Inflammatory macrophage treated with lipopolysaccharide for 4 hours (primary cell): Measurements from ENCODE around the gene ENSA.
"Not testable (repeated sequence)": the region's sequence is repeated elsewhere in the genome, so short reads cannot be mapped to it uniquely, and the experiment has no call there.

Experiments
- DNase-seq: peaks from one replicate; pipeline ENCODE4 v3.0.0-alpha.2; 2020

ENSA gene, protein sequence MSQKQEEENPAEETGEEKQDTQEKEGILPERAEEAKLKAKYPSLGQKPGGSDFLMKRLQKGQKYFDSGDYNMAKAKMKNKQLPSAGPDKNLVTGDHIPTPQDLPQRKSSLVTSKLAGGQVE

DNA sequence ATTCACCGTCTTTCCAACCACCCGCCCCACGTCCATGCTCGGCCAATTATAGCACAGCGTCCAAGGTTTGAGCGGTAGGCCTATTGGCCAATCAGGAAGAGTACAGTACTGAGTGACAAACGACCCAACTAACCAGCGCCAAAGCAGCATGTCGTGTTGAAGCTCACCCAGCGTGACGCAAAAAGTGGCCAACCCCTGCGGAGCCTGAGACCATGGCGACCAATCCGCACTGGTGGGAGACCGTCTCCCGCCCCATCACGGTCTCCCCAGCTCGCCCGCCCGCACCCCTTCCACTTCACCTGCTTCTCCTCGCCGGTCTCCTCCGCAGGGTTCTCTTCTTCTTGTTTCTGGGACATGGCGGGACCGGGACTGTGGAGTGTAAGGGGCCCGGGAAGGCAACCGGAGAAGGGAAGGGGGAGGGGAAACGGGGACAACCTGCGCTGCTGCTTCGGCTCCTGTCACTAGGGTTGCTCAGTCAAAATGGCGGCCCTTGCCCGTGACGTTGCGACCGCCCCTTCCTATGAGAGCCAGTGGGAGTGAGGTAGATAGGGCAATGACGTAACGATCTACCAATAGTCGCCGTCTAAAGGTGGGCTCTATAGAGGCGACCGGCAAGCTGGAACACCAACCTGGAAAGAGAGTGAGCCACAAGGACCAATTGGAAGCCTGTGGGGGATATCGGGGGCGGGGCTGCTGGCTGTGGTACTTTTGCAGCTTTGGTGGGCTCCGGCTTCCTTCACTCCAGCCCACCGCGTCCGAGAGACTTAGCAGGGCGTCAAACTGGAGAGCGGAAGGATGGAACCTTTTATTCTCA is at the start of gene ENSA:
ENSA (minus strand) TSS at position 498 of the 814 bp plus-strand sequence; CDS start at position 356, 142 bp downstream.
- peak; percentile 100 for DNase-seq

DNA sequence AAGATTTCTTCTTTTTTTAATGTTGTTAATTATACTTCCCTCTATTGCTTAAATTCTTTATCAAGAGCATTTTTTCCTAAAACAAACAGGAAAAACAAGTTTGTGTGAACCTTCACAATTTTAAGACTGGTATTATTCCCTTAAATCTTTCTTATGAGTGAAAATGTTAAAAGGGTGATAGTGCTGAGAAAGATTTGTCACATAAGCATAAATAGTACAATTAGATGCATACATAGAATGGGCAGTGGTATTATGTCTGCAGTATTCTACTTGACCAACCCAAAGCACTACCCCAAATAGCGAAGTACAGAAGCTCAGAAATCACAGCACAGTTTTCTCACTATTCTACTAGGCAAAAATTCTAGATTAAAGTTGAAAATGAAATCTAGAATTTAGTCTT is 49.6 kb upstream of the ENSA start:
- no peak for DNase-seq

DNA sequence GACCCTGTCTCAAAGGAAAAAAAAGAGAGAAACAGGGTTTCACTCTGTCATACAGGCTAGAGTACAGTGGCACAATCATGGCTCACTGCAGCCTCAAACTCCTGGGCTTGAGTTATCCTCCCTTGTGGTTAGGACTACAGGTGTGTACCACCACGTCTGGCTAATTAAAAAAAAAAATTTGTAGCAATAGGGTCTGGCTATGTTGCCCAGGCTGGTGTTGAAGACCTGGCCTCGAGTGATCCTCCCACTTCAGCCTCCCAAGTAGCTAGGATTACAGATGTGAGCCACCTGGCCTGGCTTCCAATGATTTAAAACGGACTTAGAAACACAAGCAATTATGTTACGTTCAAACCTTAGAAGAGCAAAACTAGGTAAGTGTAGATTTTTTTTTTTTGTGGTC is 45.5 kb upstream of the ENSA start:
- no peak for DNase-seq

DNA sequence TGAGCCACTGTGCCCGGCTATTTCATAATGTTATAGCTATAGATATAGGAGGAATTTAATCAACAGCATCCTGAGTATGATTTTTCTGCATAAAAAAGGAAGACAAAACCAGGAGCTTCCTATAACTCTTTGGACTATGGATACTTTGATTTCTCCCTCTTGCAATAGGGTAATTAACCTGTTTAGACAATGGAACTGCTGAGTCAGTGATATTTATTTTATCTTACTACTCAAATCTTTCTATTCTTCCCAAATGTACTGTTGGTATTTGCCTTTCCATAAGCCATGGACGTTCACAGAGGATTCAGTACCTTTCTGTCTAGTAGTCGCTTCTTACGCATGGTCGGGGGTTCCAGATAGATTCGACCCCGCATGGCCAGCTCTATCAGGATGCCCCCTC is 33.9 kb upstream of the ENSA start:
- no peak for DNase-seq

DNA sequence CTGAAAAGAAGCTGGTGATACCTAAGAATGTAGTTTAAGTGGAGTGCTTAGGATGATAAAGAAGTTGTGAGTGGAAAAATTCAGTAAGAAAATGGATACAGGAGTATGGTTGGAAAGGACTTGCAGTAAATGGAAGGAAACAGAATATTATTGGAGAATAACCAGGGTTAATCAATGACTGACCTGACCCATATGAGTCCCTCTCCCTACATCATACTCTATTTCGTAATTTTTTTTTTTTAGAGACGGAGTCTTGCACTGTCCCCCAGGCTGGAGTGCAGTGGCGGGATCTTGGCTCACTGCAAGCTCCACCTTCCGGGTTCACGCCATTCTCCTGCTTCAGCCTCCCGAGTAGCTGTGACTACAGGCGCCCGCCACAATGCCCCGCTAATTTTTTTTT is 33.4 kb upstream of the ENSA start:
- no peak for DNase-seq

DNA sequence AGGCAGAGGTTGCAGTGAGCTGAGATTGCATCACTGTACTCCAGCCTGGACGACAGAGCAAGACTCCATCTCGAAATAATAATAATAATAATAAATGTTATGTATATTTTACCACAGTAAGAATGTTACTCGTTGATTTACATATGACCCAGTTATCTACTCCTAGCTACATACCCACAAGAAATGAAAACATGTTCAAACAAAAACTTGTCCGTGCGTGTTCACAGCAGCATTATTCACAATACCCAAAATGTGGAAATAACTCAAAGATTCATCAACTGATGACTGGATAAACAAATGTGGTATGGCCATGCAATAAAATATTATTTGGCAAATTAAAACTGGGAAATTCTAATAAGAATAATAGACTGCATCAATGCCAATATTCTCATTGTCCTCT is 31.7 kb upstream of the ENSA start:
- no peak for DNase-seq

DNA sequence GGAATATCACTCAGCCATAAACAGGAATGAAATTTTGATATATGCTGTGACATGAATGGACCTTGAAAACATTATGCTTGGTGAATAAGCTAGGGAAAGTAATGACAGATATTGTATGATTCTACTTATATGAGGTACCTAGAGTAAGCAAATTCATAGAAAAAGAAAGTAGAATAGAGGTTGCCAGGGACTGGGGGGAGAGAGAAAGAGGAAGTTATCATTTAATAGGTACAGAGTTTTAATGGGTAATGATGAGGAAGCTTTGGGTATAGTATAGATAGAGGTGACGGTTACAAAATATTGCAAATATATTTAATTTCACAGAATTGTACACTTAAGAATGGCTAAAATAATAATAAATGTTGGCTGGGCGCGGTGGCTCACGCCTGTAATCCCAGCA is 31.2 kb upstream of the ENSA start:
- DNase-seq = no peak

DNA sequence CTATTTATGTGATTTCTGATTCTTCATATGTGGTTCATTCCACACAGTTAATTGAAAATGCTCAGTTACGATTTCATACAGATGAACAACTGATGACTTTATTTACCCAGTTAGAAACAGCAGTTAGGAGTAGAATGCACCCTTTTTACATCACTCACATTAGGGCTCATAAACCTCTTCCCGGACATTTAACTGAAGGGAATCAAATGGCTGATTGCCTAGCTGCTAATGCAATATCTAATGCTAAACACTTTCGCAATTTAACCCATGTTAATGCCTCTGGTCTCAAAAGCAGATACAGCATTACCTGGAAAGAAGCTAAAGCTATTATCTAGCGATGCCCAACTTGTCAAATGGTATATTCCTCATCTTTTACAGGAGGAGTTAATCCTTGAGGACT is 27.7 kb upstream of the ENSA start:
- not testable (repeated sequence) for DNase-seq

DNA sequence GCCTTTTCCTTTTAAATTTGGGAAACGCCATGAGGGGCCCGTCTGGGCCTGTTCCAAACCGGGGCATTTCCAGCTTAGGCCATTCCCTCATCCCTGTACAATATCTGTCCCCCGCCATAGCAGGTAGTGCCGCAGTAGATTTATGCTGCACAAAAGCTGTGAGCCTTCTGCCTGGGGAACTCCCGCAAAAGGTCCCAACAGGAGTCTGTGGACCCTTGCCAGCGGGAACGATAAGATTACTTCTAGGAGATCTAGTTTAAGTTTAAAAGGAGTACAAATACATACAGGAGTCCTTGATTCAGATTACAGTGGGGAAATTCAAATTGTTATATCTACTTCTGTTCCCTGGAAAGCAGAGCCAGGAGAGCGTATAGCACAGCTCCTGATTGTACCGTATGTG is 25.2 kb upstream of the ENSA start:
- not testable (repeated sequence) for DNase-seq

DNA sequence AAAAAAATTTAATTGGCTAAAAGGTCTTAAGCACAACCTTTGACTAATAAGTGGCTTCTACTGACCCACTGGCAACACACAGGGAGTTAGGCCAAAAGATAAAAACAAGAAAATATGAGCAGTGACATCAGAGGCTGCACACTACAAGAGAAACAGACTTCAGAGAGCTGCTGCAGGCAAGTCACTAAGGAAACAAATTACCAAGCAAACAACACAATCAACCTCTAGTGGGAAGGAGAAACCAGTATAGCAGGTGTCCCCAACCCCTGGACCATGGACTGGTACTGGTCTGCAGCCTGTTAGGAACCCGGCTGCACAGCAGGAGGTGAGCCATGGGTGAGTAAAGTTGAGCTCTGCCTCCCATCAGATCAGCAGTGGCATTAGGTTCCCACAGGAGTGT is 20.8 kb upstream of the ENSA start:
- no peak for DNase-seq

DNA sequence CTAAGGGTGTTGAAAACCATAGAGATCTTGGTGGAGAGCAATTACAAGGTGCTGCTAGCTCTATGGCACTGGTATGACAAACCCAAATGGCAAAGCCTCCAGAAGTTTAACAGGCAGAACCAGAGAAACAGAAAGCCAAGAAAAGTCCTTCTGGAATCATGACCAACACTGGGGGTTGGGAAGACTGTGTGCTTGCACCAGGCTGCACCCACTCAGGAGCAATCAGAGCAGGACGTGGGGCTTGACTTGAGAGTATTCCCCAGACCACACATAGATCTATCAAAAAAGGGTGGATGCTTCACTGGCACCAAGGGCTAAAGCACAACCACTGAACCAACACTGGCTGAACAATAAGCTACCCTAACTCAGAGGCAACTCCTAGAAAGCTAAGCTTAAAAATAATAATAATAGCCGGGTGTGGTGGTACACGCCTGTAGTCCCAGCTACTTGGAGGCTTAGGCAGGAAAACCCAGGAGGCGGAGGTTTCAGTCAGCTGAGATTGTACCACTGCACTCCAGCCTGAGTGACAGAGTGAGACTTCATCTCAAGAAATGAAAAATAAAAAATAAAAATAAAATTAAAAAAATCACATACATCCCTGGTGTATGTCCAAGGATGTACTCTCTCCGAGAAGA is 20.1 kb upstream of the ENSA start:
- DNase-seq = no peak

DNA sequence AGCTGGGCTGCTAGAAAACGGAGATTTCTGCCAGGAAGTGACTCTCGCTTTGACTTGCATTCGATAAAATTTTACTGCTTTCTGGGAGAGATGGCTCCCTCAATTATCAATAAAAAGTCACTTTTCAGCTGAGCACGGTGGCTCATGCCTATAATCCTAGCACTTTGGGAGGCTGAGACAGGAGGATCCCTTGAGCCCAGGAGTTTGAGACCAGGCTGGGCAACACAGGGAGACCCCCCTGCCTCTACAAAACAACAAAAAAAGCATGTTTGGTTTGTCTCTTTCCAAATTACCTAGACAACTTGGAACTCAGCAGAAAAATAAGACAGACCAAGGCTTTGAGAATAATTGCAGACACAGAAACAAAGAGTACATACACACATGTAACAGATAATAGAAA is 12.9 kb upstream of the ENSA start:
- no peak for DNase-seq

DNA sequence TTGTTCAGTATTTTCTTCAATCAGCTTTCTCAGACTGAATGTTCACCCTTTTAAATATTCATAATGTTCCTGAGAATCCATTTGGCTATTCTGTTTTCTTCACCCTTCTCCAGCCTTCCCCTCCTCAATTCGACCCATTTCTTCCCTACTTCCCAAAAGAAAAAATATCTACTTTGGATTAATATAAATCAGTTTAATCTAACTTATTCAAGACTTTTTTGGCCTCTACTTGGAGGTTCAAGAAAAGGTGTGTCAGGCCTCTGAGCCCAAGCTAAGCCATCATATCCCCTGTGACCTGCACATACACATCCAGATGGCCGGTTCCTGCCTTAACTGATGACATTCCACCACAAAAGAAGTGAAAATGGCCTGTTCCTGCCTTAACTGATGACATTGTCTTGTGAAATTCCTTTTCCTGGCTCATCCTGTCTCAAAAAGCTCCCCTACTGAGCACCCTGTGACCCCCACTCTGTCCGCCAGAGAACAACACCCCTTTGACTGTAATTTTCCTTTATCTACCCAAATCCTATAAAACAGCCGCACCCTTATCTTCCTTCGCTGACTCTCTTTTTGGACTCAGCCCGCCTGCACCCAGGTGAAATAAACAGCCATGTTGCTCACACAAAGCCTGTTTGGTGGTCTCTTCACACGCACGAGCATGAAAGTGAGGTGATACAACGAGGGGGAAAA is 11.9 kb upstream of the ENSA start:
- DNase-seq = not testable (repeated sequence)

DNA sequence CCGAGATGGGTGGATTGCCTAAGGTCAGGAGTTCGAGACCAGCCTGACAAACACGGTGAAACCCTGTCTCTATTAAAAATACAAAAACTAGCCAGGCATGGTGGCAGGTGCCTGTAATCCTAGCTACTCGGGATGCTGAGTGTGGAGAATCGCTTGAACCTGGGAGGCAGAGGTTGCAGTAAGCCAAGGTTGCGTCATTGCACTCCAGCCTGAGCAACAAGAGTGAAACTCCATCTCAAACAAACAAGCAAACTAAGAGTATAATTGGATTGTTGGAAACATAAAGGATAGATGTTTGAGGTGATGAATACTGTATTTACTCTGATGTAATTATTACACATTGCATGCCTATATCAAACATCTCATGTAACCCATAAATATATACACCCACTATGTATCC is 9.0 kb upstream of the ENSA start:
- not testable (repeated sequence) for DNase-seq

DNA sequence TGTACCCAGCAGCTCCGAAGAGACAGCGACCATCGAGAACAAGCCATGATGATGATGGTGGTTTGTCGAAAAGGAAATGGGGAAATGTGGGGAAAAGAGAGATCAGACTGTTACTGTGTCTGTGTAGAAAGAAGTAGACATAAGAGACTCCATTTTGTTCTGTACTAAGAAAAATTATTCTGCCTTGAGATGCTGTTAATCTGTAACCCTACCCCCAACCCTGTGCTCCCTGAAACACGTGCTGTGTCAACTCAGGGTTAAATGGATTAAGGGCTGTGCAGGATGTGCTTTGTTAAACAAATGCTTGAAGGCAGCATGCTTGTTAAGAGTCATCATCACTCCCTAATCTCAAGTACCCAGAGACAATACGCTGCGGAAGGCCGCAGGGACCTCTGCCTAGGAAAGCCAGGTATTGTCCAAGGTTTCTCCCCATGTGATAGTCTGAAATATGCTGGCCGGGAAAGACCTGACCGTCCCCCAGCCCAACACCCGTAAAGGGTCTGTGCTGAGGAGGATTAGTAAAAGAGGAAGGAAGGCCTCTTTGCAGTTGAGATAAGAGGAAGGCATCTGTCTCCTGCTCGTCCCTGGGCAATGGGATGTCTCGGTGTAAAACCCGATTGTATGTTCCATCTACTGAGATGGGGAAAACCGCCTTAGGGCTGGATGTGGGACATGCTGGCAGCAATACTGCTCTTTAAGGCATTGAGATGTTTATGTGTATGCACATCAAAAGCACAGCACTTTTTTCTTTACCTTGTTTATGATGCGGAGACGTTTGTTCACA is 5.6 kb upstream of the ENSA start:
- not testable (repeated sequence) for DNase-seq

DNA sequence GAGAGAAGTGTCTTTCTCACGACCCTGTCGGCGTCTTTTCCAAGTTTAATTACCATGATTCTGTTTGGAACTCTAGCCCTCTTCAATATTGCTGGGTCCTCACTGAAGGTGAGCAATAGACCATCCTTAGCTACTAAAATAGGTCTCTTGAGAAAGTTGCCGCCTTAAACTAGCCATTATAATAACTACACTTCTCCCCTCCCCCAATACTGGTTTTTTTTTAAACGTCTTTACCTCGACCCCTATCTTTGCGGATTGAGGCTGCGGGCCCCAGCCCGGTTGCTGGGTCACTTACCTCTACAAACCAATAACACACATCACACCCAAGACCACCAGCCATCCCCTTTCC is 672 bp downstream of the ENSA start:
- DNase-seq = no peak

DNA sequence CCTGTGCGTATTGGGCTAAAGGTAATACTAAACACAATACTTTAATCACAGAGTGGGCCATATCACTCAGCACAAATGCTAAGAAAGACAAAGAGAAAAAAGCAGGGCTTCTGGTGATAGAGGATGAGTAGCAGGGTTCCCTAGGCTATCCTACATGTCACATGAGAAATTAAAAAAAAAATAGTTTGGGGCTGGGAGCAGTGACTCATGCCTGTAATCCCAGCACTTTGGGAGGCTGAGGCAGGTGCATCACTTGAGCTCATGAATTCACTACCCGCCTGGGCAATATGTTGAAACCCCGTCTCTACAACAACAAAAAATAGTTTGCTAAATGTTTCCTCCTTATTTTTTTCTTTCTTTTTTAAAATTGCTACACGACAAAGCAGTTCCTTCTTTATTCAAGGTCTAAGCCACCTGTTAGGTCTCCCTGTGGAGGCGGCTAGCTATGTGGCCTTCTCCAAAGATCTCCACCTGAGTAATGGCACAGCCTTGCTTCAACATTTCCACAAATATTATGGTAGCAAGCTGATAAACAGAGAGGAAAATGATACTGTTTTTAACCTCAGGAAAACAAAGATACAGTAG is 1.5 kb downstream of the ENSA start:
- DNase-seq = no peak

DNA sequence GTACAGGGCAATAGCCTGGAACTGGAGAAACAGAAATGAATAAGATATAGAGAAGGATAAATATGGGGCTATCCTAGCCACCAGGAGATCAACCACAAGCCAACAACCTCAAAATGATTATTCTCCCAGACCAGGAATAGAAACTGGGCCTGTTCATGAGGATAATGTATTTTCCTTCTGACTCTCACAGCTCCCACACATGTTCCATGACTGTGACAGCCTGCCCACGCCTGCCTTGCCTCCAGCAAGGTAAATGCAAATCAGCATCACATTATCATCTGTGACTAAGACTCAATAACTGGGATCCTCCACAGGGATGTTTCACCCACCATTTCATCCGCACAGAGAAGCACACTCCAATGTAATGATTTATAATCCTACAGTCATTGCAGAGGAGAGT is 3.3 kb downstream of the ENSA start:
- peak; percentile 31 for DNase-seq

DNA sequence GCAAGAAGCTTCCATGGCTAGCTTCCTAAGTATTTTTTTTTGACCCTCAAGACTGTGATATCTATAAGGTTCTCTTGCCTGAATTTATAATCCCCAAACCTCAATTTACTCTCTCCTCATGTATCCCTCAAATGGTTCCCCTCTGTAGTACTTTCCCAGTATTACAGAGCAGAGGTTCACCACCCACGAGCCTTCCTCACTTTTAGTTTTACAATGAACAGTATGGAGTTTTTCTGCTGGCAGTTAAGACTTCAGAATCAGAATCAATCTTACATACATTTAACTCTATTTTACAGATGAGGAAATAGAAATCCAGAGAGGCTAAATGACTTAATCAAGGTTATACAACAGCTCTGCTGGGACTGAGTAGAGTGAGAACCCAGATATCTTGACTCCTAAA is 4.9 kb downstream of the ENSA start:
- peak; percentile 72 for DNase-seq

DNA sequence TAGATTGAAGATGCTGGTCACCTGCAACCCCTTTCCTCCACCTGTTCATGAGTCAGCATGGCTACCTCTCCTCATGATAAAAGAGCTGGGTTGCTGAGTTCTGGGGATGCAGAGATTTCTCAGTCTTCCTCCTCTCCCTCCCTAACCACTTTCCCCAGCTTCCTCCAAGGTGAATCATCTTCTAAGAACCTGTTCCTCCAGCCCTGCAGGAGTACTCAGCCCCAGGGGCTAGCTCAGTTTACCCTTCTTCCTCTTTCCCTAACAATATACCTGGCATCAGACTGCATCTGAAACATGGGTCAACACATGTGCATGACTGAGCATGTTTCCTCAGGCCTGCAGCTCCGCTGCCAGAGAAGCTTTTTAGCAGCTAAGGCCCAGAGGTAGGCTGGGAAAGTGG is 5.3 kb downstream of the ENSA start:
- DNase-seq = not testable (repeated sequence)

DNA sequence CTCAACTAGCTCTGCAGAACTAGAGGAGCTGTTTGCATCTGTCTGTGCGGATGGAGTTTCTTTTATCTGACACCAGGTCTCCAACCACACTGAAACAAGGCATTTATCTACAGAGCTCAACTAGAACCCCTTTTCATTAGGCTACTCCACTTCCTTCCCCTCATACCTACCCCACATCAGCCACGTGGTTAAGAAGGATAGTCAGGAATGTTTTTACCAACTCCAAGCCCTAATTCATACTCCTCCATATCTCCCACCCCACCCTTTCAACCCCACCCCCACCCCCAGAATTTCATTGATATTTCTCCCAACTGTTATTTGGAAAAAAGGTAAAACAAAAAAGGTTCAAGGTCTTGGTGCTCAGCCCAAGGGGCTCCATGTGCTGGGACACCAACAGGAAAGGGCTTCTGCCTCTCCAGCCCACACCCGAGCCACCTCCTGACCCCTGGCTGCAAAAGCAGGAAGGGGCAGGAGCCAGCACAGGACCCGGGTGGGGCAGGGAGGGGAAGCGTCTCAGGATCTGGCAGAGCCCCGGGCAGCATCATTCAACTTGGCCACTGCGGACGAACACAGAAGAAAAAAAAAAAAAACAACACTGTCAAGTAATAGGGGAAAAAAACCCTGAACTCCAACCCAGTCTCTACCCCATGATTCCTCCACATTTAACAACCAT is 7.0 kb downstream of the ENSA start:
- no peak for DNase-seq
